Colon (tissue), 2 donors: ENCODE measurements around the gene TBP.

Source experiments
- FAIRE-seq: peaks from 2 replicates; lab custom pipeline; 2012; peaks lifted over from hg19 to GRCh38; lab: Jason Lieb, UNC
- donor health status: control.
- donor health status: control.

Gene TBP

DNA sequence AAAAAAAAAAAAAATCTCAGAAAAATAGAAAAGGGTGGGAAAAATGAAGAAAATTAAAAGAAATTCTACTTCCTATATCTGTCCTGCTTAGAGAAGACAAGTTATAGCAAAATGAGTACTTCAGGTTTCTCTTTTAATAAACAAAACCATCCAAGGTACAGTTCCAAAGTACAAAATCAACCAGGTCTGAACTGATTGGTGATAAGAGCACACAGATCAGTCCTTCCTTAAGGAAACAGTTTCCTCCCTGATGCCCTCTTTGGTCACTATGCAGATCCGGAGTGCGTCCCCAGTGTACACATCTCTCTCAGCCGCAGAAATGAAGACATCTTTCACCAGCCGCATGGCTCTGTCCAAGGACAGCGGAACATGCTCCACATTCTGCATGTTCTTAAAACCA, 19.2 kb upstream of the TBP start:
- FAIRE-seq = no peak

DNA sequence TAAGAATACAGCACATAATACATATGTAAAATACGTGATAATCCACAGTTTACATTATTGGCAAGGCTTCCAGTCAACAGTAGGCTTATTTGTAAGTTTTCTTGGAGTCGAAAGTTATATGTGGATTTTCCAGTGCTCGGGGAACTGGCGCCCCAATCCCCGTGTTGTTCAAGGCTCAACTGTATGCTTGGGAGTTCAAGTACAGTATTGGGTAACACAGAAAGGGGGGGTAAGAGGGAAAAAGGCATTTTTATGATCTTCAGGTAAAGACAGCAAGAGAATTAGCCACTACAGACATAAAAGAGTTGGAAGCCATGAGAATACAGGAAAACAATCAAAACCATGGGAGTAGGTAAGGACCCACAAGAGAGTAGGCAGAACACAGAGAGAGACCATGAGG, 17.5 kb upstream of the TBP start:
- FAIRE-seq = no peak

DNA sequence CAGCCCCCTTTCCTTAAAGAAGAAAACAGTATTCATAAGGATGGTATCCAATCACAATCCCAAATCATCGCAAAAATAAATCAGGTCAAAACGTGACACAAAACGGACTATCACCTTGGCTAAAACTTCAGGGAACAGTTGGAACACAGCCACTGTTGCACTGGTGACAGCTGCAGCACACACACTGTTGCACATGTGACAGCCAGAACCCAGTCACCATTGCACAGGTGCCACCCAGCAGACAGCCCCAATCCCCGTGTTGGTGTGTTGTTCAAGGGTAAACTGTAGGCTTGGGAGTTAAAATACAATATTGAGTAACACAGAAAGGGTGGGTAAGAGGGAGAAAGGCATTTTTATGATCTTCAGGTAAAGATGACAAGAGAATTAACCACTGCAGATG, 16.8 kb upstream of the TBP start:
- FAIRE-seq = no peak

DNA sequence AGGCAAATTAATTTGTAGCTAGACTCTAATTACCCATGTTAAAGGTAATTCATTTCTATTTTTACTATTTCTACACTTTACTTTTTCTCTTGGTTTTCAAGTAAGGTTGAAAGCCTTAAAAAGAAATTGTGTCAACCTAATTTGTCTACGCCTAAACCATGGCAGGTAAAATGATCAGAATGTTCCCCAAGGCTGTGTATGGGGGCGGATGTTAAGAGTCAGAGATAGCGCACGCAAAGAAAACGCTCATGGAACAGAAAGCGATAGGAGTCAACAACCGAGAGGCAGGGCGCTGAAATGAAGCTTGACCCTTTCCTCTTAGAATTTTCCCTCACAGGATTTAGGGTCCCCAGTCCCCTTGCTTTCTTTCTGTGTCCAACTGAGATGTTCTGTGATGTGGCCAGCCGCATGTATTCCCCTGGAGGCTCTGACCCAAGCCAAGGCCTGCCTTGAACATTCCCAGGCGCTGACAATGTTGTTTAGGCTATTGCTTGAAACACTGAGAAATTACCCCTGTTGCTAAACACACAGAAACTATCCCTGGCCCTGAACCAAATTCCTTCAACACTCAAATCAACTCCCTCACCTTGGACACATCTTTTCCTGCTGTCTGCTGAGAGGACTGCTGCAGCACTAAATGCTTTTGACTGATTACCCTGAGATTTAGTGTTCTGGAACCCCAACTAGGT, 12.0 kb upstream of the TBP start:
- FAIRE-seq = no peak

DNA sequence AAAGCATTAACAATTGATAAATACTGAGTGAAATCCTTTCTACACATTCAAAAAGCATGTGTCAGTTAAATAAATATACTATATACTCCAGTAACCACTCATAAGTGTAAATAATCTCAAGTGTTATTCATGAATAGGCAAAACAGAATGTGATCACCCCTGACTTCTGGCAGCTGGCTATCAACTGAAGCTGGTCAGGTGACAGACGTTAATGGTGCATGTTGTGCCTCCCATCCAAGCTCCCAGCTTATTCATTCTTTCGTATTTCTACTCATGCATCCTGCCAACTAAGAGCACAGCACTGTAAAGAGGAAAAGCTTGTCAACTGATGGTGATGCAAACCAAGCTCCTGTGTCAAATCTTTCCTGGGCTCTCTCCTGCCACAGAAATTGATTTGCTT, 8.8 kb upstream of the TBP start:
- FAIRE-seq = no peak

DNA sequence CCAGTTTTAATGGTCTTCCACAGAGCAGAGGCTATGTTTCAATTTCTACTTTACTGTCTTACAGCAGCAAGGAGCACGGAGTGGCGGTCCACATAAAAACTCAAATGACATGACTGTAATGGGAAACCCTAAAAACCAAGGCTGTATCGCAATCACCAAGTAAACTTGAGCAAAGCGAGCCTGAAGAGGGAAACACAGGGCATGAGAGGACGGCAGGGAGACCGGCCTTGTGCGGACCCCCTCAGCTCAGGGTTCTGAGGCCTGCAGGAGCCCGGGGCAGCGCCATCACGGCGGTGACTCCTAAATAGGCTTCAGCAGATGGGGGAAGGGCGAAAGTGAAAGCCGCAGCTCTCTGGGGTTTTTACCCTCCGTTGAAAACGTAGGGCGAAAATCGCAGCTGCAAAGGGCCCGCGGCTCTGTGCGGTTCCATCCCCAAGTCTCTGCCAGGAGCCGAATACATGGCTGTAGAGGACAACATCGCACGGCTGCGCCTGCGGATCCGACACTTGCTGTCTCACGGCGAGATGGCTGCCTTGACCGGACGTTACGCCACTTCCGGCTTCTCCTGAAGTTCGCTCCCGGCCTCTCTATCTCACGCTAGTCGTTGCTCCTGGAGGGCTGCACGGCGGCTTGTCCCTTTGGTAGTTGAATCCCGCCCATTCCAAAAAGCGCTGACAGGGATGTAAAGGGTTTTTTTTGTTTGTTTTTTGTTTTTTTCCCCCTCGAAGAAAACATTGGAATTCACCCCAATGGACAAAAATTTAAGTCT, 1.2 kb upstream of the TBP start, which contains the start of gene PSMB1:
Gene PSMB1 (minus strand): TSS at position 543 of the 769 bp plus-strand sequence. CDS start 65 bp downstream, at position 478.
- FAIRE-seq = no peak

DNA sequence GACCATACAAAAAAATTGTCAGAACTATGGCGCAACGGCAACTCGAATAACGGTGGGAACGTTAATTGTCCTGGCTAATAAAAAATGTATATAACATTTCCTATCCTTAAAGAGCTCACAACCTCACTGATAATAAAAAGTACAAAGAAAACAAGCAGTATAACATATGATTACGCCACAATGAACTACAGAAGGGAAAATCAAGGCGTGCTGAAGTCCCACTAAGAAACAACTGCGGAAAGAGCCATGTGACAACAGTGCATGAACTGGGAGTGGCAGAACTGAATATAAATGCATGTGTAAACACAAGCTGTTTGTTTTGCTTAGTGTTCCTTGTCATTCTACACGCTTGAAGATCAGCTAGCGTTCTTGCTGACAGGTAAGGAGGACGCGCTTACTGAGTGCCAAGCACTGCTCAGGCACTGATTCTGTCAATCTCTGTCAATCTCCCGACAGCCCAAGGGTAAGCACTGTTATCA, 596 bp upstream of the TBP start:
- no peak for FAIRE-seq

DNA sequence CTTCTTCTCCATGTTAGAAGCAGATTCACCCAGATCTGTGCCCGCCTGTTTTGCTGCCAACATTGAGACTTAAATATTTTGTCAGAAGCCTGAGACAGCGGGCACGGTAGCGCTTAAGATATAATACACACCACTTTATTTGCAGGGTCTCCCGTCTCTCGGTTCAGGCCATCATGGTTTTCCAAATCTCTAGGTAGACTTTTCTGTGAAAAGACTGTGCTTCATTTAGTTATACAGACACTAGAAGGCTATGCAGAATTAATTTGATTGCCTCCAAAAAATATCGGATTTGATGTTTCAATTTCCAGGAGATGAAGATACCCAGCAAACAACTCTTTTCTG, 598 bp downstream of the TBP start:
- no peak for FAIRE-seq

DNA sequence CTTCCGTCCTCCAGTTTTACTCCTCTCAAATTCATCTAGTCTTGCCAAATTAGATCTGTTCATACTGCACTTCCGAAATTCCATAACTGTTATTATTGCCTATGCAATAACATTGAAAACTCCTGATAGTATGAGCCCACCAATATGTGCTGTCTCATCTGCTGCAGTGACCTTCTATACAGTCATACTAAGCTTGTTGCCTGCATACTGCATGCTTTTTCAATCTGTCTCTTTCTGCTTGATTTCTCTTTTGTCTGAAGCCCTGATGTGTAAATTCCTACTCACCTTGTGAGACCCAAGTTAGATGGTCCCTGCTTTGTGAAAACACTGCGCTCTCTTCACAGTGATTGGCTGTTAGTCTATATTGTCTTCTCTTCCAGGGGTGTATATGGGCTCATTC, 1.1 kb downstream of the TBP start:
- FAIRE-seq = no peak

DNA sequence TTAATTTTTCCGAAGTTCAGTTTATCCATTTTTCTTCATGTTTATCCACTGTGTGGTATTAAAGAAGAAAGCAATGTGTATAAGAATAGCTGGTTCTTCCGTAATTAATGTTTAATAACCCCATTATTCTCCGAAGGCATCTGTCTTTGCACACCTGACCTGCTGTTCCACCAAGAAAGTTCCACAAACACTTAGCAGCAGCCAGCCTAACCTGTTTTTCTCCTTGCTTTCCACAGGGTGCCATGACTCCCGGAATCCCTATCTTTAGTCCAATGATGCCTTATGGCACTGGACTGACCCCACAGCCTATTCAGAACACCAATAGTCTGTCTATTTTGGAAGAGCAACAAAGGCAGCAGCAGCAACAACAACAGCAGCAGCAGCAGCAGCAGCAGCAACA, 7.4 kb downstream of the TBP start:
- no peak for FAIRE-seq

DNA sequence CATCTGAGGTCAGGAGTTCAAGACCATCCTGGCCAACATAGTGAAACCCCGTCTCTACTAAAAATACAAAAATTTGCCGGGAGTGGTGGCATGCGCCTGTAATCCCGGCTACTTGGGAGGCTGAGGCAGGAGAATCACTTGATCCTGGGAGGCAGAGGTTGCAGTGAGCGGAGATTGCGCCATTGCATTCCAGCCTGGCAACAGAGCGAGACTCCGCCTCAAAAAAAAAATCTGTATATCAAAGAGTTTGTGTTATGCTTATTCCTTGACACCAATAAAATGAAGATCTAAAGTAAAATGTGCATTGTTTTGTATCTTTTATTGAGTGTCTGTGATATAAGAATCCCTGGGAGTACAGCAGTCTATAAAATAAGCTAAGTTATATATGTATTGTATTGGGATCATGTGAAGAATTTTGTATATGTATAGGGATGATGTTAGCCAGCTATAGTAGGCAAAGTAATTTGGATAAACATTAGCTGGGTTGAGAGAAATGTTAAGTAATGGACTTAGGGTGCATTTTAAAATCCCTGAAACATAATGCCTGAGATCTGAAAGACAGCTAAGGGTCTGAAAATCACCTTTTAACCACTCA, 10.9 kb downstream of the TBP start:
- no peak for FAIRE-seq

DNA sequence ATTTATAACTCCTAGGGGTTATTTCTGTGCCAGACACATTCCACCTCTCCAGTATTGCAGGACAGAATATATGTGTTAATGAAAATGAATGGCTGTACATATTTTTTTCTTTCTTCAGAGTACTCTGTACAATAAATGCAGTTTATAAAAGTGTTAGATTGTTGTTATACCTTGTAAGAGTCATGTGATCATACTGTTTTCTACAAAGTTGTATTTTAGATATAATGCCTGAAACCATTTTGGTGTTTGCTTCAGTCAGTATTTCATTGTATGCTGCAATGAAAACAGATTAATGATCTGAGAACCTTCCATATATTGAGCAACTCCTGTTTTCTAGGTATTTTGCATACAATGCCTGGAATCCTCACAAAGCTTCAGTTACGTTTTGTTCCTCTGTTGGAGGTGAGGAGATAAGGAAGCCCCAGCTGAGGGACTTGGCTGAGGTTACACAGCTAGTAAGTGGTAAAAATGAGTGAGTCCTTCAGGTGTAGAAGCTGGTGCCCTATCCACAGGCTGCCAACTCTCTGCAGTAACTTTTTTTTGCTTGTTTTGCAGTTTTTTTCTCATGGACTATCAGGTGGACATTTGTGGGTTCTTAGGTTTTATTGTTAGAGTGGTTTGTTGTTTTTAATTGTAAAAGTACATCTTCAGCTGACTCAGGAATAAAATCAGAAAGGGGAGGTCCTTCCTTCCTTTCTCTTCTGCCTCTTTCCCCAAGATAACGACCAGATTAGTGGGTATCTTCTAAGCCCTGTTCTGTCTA, 18.7 kb downstream of the TBP start:
- FAIRE-seq = no peak

DNA sequence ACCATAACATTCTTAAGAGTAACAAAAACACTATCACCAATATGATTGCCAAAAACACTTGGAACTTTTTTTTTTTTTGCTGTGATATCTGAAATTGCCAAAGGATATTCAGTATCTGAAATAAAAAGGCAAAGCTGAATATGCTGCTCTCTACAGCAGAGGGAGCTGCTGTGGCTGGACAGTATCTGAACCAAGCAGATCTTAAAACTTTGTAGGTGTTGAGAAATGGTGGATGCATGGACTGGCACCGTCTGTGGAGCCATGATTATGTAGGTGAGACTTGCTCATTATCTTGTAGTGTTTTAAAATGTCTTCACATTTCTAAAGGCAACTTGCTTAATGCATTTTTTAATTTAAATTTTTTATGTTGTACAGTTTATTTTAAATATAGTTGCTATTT, 21.1 kb downstream of the TBP start:
- FAIRE-seq = no peak

DNA sequence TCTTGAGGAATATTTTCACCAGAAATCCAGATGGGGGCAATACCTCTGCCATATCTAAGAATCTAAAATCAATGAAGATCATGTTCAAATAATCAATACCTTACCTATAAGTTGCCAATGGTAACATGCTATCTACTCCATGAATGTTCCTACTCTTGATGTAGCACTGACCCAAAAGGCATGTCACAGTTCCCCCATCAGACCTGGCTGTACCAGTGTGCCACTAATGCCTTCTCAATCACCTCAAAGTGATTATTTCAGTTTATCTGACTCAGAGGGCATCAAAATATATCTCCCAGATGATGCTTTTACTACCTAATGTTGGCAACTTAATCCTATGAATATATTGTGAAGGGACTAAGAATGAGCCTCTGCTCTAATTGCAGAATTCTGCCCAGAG, 24.7 kb downstream of the TBP start:
- no peak for FAIRE-seq

DNA sequence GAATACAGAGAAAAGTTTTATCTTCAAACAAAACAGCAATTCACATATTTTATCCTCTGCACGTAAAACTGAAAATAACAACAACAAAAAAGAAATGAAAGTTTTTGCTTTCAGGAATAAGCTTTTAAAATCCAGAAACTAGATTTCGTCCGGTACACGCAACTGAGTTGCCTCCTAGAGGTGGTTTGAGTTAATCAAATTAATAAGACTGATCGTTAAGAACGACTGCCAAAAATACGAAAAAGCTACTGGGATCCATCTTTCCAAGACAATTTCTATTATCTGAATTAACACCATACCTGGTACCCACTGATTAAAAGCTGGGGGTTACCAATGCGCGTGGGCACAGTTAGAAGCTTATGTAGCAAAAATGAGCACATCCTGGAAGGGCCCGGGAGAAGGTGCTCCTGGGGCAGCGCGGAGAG, 29.6 kb downstream of the TBP start:
- FAIRE-seq = no peak

DNA sequence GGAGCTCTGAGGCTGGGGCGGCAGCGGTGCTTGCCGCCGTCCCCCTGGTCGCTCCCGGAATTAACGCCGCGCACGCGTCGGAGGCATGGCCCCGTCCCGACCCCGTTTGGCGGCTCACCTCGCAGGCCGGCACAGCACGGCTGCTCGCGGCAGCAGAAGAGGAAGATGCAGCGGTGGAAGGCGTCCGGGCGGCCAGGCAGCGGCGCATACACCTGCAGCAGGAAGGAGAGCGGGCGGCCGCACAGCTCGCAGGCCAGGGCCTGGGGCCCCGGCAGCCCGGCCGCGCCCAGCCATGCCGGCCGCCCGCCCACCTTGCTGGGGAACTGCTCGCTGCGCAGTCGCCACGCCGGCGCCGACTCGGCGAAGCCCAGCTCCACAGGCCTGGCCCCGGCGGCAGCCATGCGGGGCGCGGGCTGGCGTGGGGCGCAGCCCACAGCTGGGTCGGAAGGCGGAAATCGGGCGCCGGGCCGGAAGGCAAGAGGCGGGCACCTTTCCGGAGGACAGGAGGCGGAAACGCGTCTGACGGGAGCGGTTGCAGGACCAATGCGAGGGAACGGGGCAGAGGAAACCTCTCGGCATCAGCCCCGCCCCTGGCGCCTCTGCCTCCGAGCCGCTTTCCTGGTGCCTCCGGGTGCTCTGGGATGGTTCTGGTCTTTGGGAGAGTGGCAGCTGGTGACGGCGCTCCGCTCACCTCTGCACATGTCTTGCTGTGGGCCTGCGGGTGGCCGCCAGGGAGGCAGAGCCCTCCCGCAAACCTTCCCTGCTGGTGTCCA, 30.2 kb downstream of the TBP start, which contains the start of gene PDCD2:
Gene PDCD2 (minus strand): TSS at position 457 of the 773 bp plus-strand sequence. CDS start 56 bp downstream, at position 401.
- FAIRE-seq = no peak

DNA sequence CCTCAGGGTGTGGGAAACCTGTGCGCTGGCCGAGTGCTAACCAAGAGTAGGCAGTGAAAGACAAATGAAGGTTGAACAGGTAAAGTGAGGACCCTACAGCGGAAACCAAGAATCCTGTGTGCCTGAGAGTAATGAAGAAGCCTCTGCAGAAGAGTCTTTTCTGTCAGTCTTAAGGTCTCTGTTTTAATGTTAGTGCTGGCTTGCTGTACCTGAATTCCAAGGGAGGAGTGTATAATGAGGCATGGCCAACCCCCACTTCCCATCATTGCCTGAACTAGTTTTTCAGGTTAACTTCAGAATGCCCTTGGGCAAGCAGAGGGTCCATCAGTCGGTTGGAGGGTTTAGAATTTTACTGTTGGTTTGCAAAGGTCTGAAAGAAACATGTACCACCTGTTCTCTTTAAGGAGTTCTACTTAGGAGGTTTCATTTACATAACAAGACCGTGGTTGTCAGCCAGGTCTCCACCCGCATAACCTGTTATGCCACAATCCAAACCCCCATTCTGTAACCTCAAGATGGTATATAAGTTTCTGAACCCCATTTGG, 30.9 kb downstream of the TBP start:
- FAIRE-seq = no peak

DNA sequence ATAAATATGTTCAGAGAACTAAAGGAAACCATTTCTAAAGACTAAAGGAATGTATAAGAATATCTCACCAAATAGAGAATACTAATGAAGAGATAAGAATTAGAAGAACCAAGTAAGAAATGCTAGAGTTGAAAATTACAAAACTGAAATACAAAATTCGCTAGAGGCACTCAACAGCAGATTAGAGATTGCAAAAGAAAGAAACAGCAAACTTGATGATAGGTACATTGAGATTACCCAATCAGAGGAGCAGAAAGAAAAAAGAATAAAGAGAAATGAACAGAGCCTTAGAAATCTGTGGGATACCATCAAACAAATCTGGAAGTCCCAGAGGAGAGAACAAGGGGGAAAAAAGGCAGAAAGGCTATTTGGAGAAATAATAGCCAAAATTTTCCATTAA, 36.6 kb downstream of the TBP start:
- no peak for FAIRE-seq

DNA sequence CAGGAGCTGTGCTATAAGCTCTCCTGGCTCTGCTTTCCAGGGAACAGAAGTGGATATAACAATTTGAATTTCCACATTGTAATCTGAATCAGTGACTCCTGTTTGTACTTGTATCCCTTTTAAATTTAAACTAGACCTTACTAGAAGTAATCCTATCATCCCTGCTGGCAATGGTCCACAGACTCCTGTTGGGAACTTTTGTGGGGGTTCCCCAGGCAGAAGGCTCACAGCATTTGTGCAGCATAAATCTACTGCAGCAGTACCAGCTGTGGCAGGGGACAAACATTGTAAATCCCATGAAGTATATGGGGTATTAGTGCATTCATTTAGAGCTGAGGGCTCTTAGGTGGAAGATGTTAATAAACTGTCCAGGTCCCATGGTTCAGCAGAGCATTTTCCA, 42.3 kb downstream of the TBP start:
- no peak for FAIRE-seq

DNA sequence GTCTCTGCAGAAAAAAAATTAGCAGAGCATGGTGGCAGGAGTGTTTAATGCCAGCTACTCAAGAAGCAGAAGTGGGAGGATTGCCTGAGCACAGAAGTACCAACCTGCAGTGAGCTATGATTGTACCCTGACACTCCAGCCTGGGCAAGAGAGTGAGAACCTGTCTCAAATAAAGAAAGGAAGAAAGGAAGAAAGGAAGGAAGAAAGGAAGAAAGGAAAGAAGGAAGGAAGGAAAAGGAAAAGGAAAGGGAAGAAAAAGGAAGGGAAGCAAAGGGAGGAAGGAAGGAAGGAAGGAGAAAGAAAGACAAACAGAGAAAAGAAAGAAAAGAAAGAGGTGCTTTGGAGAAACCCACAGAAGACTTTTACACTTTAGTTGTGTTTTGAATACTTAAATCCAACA, 43.1 kb downstream of the TBP start:
- no peak for FAIRE-seq

DNA sequence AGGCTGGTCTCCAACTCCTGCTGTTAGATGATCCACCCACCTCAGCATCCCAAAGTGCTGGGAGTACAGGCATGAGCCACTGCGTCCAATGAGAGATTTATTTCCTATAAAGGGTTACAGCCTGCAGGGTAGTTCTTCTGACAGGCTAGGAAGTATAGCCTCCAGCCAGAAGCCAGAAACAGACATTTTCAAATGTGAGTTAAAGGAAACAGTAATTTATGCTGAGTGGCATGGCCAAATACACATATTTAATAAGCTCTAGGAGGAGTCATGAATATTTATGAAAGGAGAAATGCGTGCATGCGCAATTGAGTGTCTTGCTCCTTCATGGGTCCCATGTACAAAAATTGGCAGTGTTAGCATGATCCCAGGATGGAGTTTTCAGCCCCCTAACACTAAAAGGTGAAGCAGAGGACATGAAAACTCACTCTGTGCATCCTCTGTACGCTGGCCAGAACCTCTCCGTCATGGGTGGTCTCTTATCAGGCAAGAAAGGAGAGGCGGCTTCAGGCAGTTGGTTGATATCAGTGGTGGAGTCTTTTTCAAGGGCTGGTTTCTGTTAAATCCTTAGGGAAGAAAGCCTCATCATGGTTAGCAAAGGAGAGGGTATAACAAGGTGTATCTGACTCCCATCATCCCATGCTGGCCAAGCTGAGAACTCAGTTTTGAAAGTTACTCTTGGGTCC, 51.5 kb downstream of the TBP start:
- no peak for FAIRE-seq
